C4-2B (cell line): Measurements from ENCODE around the gene TUBB6.

Experiments used
- CTCF ChIP-seq: fragments of 450-650 bp; conservative IDR thresholded peaks from 2 replicates; pipeline ENCODE4 v1.5.1; 2017; ENCODE audit warnings: mild to moderate bottlenecking
- ZFX ChIP-seq: fragments of 450-650 bp; IDR thresholded peaks from 2 replicates; pipeline ENCODE4 v1.6.1; 2017

DNA sequence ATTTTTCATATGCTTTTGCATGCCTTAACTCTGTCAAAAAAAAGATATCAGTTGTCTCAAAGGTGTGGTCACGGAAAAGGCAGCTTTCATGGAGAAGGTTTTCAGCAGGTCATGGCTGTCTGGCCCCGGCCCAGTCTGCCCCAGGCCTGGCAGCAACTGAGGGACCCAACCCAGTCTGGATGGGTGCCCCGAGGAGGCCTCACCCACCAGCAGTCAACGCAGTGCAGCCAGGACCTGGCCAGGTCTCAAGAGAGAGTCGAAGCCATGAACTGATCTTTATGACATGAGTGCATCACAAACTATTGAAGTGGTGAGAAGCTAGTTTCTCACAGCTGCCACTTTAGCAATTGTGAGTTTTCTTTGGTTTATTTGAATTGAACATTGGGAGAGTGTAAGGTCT lies 7.9 kb downstream of the TUBB6 start:
- no peak for TF ChIP-seq CTCF
- no peak for TF ChIP-seq ZFX
